Esophagus muscularis mucosa (tissue), 4 donors: ENCODE measurements around the gene FGFRL1. TPM values are rescaled to one million over a fixed set of nuclear protein-coding genes. Genes with fewer than 3 reads are reported as not detected.

Experiments
- DNase-seq: peaks from one replicate; pipeline ENCODE4 v3.0.0-alpha.2; 2017; ENCODE audit errors: extremely low spot score
- H3K27ac ChIP-seq, 4 donors: fragments of 200-600 bp; sonication (generic); replicated peaks in 1 of 4; 1 replicate in 3 of 4; 2 replicates in 1 of 4; pipeline ENCODE4 v1.5.1; 2016 to 2019; ENCODE audit warnings: mild to moderate bottlenecking in 1 of 4
- H3K27me3 ChIP-seq, 4 donors: fragments of 200-600 bp; sonication (generic); one replicate each; pipeline versions ENCODE4 v1.5.1 to v1.6.0; 2016 to 2019
- H3K36me3 ChIP-seq, 4 donors: fragments of 200-600 bp; sonication (generic); one replicate each; pipeline ENCODE4 v1.5.1; 2016 to 2019
- H3K4me1 ChIP-seq, 4 donors: fragments of 200-600 bp; sonication (generic); one replicate each; pipeline ENCODE4 v1.5.1; 2016 to 2019
- H3K4me3 ChIP-seq, 4 donors: fragments of 200-600 bp; sonication (generic); 1 replicate in 2 of 4; 2 replicates in 2 of 4; pipeline ENCODE4 v1.5.1; 2016 to 2019; ENCODE audit warnings: mild to moderate bottlenecking in 4 of 4, moderate library complexity in 1 of 4
- H3K9me3 ChIP-seq, 4 donors: fragments of 200-600 bp; sonication (generic); 1 replicate in 3 of 4; 2 replicates in 1 of 4; pipeline ENCODE4 v1.5.1; 2016 to 2019
- CTCF ChIP-seq, 3 experiments: fragments of 200-600 bp in 2 of 3; fragments of 450-650 bp in 1 of 3; sonication (generic) in 2 of 3; IDR thresholded peaks; one replicate each; pipeline ENCODE4 v1.5.1; 2017 to 2019; ENCODE audit warnings: antibody characterized with exemption in 3 of 3, mild to moderate bottlenecking in 2 of 3, moderate library complexity in 1 of 3
- EP300 ChIP-seq: sonication (generic); formaldehyde crosslinking; IDR thresholded peaks from one replicate; pipeline ENCODE4 v1.6.1; 2017; ENCODE audit warnings: antibody characterized with exemption
- POLR2A ChIP-seq: fragments of 450-650 bp; IDR thresholded peaks from one replicate; pipeline ENCODE4 v1.6.1; 2017; ENCODE audit warnings: antibody characterized with exemption, moderate library complexity, mild to moderate bottlenecking, low read depth
- POLR2AphosphoS5 ChIP-seq, 2 donors: sonication (generic); formaldehyde crosslinking; IDR thresholded peaks; one replicate each; pipeline ENCODE4 v1.6.1; 2017; ENCODE audit warnings: antibody characterized with exemption in 2 of 2
- WGBS: methylation state at CpG from one replicate; pipeline ENCODE4 v1.1.5; 2018; 5-methylcytosine and 5-hydroxymethylcytosine counted together
- intact Hi-C: fragments of 100-400 bp; cut with DNase I; formaldehyde crosslinking; loops from one replicate; pipeline ENCODE4 v1.15.1; 2023
- total RNA-seq, 4 donors: library from RNA; depleted of rRNA; stranded (reverse); fragments of >200 nt; gene quantifications; one replicate each; pipeline versions ENCODE4 v1.1.0 to v1.2.1, GENCODE V29; 2016

Gene FGFRL1
- total RNA-seq, 4 donors from 2014 or later: 22.0 to 54.2 (median 32.5) TPM

DNA sequence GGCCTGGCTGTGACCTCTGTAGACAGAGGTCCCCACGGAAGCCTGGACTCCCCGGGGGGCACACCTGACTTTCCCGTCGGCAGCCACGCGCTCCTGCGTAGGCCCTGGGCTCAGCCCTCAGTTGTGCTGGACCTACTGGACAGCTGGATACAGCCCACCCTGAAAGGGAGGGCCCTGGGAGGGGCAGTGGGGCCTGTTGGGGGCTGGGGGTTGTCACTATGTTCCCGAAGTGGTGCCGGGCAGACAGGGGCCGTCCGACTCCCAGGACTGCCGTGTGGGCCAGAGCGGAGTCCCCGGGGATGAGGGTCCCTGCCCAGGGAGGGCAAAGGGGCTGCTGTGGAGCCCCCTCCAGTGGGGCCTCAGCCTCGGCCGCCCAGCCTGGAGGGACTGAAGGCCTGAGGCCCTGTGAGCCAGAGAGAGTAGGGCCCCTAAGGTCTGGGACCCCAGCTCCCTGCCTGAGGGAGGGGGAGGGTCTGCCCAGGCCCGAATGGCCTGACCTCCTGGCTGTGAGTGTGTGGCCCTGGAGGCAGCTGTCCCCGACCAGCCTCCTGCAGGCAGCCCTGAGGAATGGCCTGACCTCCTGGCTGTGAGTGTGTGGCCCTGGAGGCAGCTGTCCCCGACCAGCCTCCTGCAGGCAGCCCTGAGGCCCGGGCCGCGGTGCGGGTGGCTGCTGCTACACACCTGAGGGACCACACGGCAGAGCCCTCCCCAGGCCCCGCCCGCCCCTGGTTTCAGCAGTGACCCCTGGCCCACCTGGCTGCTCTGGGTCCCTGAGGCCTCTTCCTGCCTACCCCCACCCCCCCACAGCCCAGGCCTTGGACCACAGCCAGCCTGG is 25.8 kb downstream of the FGFRL1 start:
- WGBS: 81% methylated on average over 3 of the region's 26 CpGs
- intact Hi-C loops: no loop called here
- TF ChIP-seq EP300: no peak
- no peak for TF ChIP-seq POLR2A
- no peak for TF ChIP-seq POLR2AphosphoS5 (IDR thresholded peaks at IDR 0.05)
- TF ChIP-seq CTCF (IDR thresholded peaks at IDR 0.05): no peak
- DNase-seq: no peak
- Histone ChIP-seq H3K36me3 (no peaks in the 10 kb centered on the region), H3K27me3 (peaks cover 0 to 36% (median 3%) of the 10 kb centered on the region in 4 donors), H3K4me3 (no peak overlapping the region), H3K27ac (no peak overlapping the region), H3K4me1 (peaks cover 9 to 68% (median 52%) of the 10 kb centered on the region in 4 donors), H3K9me3 (no peaks in the 10 kb centered on the region)

GRCh38 chr4:1038948-1039492 is 27.6 kb downstream of the FGFRL1 start:
- WGBS: 74% methylated on average over 11 of the region's 16 CpGs
- H3K4me1 ChIP-seq: peaks cover 18 to 75% (median 59%) of the 10 kb centered on the region in 4 donors
- no peaks in the 10 kb centered on the region for H3K36me3 ChIP-seq
- H3K4me3 ChIP-seq: no peak overlapping the region
- no peaks in the 10 kb centered on the region for H3K9me3 ChIP-seq
- DNase-seq: no peak
- peaks cover under 1 to 35% (median 5%) of the 10 kb centered on the region in 4 donors for H3K27me3 ChIP-seq
- TF ChIP-seq CTCF (IDR thresholded peaks at IDR 0.05) (no peak), POLR2AphosphoS5 (IDR thresholded peaks at IDR 0.05) (no peak), POLR2A (no peak), EP300 (no peak)
- peak overlapping the region in 2 of 4 donors; percentile 29 to 52 for H3K27ac ChIP-seq
- intact Hi-C loops: no loop called here

GRCh38 chr4:1039493-1040343 is 28.3 kb downstream of the FGFRL1 start:
- Histone ChIP-seq H3K36me3 (no peaks in the 10 kb centered on the region), H3K27ac (peak overlapping the region in 3 of 4 donors; percentile 27 to 52 (median 29)), H3K27me3 (peaks cover 6 to 42% (median 9%) of the 10 kb centered on the region in 4 donors), H3K9me3 (no peaks in the 10 kb centered on the region), H3K4me1 (peaks cover 21 to 73% (median 57%) of the 10 kb centered on the region in 4 donors), H3K4me3 (no peak overlapping the region)
- DNase-seq: no peak
- 68% methylated on average over 8 of the region's 20 CpGs for WGBS
- no peak for TF ChIP-seq POLR2AphosphoS5 (IDR thresholded peaks at IDR 0.05)
- TF ChIP-seq EP300: no peak
- no peak for TF ChIP-seq CTCF (IDR thresholded peaks at IDR 0.05)
- TF ChIP-seq POLR2A: no peak
- intact Hi-C loops: no loop called here

GRCh38 chr4:1040344-1041146 is 29.1 kb downstream of the FGFRL1 start:
- Histone ChIP-seq H3K27ac (peak overlapping the region in 1 of 4 donors; percentile 27), H3K4me1 (peaks cover 21 to 71% (median 58%) of the 10 kb centered on the region in 4 donors), H3K36me3 (no peaks in the 10 kb centered on the region), H3K9me3 (no peaks in the 10 kb centered on the region), H3K27me3 (peaks cover 6 to 50% (median 18%) of the 10 kb centered on the region in 4 donors), H3K4me3 (no peak overlapping the region)
- no peak for DNase-seq
- 93% methylated on average over 15 of the region's 21 CpGs for WGBS
- intact Hi-C loops: no loop called here
- no peak for TF ChIP-seq POLR2A
- no peak for TF ChIP-seq CTCF (IDR thresholded peaks at IDR 0.05)
- no peak for TF ChIP-seq POLR2AphosphoS5 (IDR thresholded peaks at IDR 0.05)
- no peak for TF ChIP-seq EP300
